ENCODE data around the gene FAM107A.

DNA sequence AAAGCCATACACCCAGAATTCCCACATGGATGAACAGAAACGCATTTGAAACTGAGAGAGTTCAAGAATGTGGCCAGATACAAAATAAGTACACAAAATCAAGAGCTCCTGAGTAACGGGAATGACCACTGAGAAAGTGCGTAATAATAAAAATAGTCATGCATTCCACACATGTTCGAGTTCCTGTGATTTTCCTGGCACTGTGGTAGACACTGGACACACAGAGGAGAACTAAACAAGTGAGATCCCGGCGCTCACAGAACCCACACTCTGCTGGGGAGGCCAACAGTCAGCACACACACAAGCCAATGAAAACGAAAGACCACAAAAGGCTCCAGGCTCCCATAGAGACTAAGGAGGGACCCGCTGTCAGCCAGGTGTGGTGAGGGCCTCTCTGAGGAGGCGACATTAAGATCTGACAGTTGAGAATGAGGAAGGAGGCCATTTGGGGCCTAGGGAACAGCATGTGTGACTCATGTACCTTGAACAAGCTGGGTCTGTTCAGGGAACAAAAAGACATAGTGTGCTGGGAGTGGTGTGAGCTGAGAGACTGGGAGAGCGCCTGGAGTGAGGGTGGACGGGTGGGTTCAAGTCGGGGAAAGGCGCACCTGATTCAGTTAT is 5.1 kb downstream of the FAM107A start:
- TF ChIP-seq YY1 (IDR thresholded peaks at IDR 0.05; ENCODE audit: extremely low read depth, insufficient replicate concordance, low read depth, low read length) (no peak), CTCF (IDR thresholded peaks at IDR 0.05 in 2 of 3, conservative IDR thresholded peaks at IDR 0.05 in 1 of 3; ENCODE audit: borderline replicate concordance in 1 of 3, insufficient read depth in 1 of 3, low read depth in 2 of 3, low read length in 2 of 3) (no peak)
